ENCODE data around the gene USP32.
"Not testable (repeated sequence)": the region's sequence is repeated elsewhere in the genome, so short reads cannot be mapped to it uniquely, and the experiment has no call there.

Gene USP32

GRCh38 chr17:60352071-60352470 lies 39.9 kb downstream of the USP32 start:
- in situ Hi-C loops (cut with MboI; ENCODE audit: low pct_unique_long_range_greater_than_20kb, low sequenced_read_pairs): no loop called here
- no peak for DNase-seq

- in situ Hi-C loops (cut with MboI; ENCODE audit: low pct_unique_long_range_greater_than_20kb, low sequenced_read_pairs): no loop called here
- no peak for DNase-seq
Measured at GRCh38 chr17:60351012-60351695, 40.8 kb downstream of the USP32 start.

- no peak for DNase-seq
- in situ Hi-C loops (cut with MboI; ENCODE audit: low pct_unique_long_range_greater_than_20kb, low sequenced_read_pairs): no loop called here
Measured at GRCh38 chr17:60348616-60349015, 43.3 kb downstream of the USP32 start.

- in situ Hi-C loops (cut with MboI; ENCODE audit: low pct_unique_long_range_greater_than_20kb, low sequenced_read_pairs): no loop called here
- no peak for DNase-seq
Measured at GRCh38 chr17:60345233-60345632, 46.7 kb downstream of the USP32 start.

- in situ Hi-C loops (cut with MboI; ENCODE audit: low pct_unique_long_range_greater_than_20kb, low sequenced_read_pairs); DNase-seq: not testable (repeated sequence)
Measured at GRCh38 chr17:60342492-60342891, 49.4 kb downstream of the USP32 start.

GRCh38 chr17:60335289-60335688 lies 56.6 kb downstream of the USP32 start:
- DNase-seq: no peak
- in situ Hi-C loops (cut with MboI; ENCODE audit: low pct_unique_long_range_greater_than_20kb, low sequenced_read_pairs): no loop called here

- in situ Hi-C loops (cut with MboI; ENCODE audit: low pct_unique_long_range_greater_than_20kb, low sequenced_read_pairs): no loop called here
- no peak for DNase-seq
Measured at GRCh38 chr17:60333628-60334031, 58.3 kb downstream of the USP32 start.

- in situ Hi-C loops (cut with MboI; ENCODE audit: low pct_unique_long_range_greater_than_20kb, low sequenced_read_pairs): not testable (repeated sequence)
Measured at GRCh38 chr17:60333072-60333471, 58.9 kb downstream of the USP32 start.

GRCh38 chr17:60332574-60332973 lies 59.4 kb downstream of the USP32 start:
- in situ Hi-C loops (cut with MboI; ENCODE audit: low pct_unique_long_range_greater_than_20kb, low sequenced_read_pairs): no loop called here
- no peak for DNase-seq

More at GRCh38 chr17:60333072-60333471, 58.9 kb downstream of the USP32 start:
- not testable (repeated sequence) for DNase-seq

GRCh38 chr17:60330731-60331130 lies 61.2 kb downstream of the USP32 start:
- no peak for DNase-seq
- in situ Hi-C loops (cut with MboI; ENCODE audit: low pct_unique_long_range_greater_than_20kb, low sequenced_read_pairs): no loop called here

- in situ Hi-C loops (cut with MboI; ENCODE audit: low pct_unique_long_range_greater_than_20kb, low sequenced_read_pairs): no loop called here
- no peak for DNase-seq
Measured at GRCh38 chr17:60328679-60329078, 63.3 kb downstream of the USP32 start.

- in situ Hi-C loops (cut with MboI; ENCODE audit: low pct_unique_long_range_greater_than_20kb, low sequenced_read_pairs): no loop called here
- DNase-seq: no peak
Measured at GRCh38 chr17:60327901-60328273, 64.0 kb downstream of the USP32 start.

- in situ Hi-C loops (cut with MboI; ENCODE audit: low pct_unique_long_range_greater_than_20kb, low sequenced_read_pairs): no loop called here
- no peak for DNase-seq
Measured at GRCh38 chr17:60327134-60327900, 64.6 kb downstream of the USP32 start.

- DNase-seq: no peak
- in situ Hi-C loops (cut with MboI; ENCODE audit: low pct_unique_long_range_greater_than_20kb, low sequenced_read_pairs): no loop called here
Measured at GRCh38 chr17:60326702-60327101, 65.2 kb downstream of the USP32 start.

GRCh38 chr17:60325730-60326524 lies 66.0 kb downstream of the USP32 start:
- no peak for DNase-seq
- in situ Hi-C loops (cut with MboI; ENCODE audit: low pct_unique_long_range_greater_than_20kb, low sequenced_read_pairs): no loop called here

- in situ Hi-C loops (cut with MboI; ENCODE audit: low pct_unique_long_range_greater_than_20kb, low sequenced_read_pairs): no loop called here
- DNase-seq: no peak
Measured at GRCh38 chr17:60323754-60324153, 68.2 kb downstream of the USP32 start.

GRCh38 chr17:60322056-60322387 lies 69.9 kb downstream of the USP32 start:
- in situ Hi-C loops (cut with MboI; ENCODE audit: low pct_unique_long_range_greater_than_20kb, low sequenced_read_pairs): no loop called here
- no peak for DNase-seq

GRCh38 chr17:60321336-60322055 lies 70.4 kb downstream of the USP32 start:
- in situ Hi-C loops (cut with MboI; ENCODE audit: low pct_unique_long_range_greater_than_20kb, low sequenced_read_pairs): no loop called here
- no peak for DNase-seq

GRCh38 chr17:60318830-60319229 lies 73.1 kb downstream of the USP32 start:
- no peak for DNase-seq
- in situ Hi-C loops (cut with MboI; ENCODE audit: low pct_unique_long_range_greater_than_20kb, low sequenced_read_pairs): no loop called here

Measured in KBM-7 (cell line).